ENCODE results near the gene HACD2.
A peak's percentile ranks its signal among the peaks of the same experiment; 100 is the strongest.

Gene HACD2

DNA sequence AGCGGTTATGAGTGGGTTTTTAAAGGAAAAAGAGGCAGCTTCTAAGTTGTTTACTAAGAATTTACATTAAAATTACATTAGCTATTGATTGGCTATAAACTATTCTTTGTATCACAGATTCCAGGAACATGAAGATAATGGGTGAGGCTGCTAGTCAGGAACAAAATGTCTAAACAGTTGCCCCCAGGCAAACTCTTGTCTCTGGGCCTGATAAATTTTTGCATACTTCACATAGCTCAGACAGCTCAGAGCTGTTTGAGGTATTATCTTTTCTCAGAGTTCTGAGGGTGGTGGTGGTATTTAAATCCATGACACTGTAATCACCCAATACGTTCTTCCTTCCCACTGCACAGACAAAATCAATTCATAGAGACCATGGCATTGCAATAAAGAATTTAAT lies 2.1 kb upstream of the HACD2 start:
- Histone ChIP-seq H3K4me3 (replicated peaks; ENCODE audit: low read depth, low read length) (no peak overlapping the region), H3K36me3 (ENCODE audit: control insufficient read depth, insufficient read depth, low read length) (peaks cover 2% of the 10 kb centered on the region), H3K27me3 (replicated peaks; ENCODE audit: control insufficient read depth, insufficient read depth, low read length) (no peaks in the 10 kb centered on the region)
- no peak for DNase-seq (ENCODE audit: extremely low read depth, insufficient read length)
- TF ChIP-seq, protein P1, sequence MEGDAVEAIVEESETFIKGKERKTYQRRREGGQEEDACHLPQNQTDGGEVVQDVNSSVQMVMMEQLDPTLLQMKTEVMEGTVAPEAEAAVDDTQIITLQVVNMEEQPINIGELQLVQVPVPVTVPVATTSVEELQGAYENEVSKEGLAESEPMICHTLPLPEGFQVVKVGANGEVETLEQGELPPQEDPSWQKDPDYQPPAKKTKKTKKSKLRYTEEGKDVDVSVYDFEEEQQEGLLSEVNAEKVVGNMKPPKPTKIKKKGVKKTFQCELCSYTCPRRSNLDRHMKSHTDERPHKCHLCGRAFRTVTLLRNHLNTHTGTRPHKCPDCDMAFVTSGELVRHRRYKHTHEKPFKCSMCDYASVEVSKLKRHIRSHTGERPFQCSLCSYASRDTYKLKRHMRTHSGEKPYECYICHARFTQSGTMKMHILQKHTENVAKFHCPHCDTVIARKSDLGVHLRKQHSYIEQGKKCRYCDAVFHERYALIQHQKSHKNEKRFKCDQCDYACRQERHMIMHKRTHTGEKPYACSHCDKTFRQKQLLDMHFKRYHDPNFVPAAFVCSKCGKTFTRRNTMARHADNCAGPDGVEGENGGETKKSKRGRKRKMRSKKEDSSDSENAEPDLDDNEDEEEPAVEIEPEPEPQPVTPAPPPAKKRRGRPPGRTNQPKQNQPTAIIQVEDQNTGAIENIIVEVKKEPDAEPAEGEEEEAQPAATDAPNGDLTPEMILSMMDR (IDR thresholded peaks at IDR 0.05; ENCODE audit: insufficient read depth, low read length, poor library complexity, severe bottlenecking): no peak

DNA sequence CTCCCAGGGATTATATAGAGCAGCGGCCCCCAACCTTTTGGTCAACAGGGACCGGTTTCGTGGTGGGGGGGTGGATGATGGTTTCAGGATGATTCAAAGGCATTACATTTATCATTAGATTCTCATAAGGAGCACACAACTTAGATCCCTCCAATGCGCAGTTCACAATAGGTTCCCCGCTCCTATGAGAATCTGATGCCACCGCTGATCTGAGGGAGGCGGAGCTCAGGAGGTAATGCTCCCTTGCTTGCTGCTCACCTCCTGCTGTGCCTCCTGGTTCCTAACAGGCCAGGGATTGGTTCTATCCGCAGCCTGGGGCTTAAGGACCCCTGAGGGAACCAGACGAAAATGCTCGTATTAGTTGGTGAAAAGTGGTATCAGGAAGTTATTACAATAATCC lies 1.3 kb upstream of the HACD2 start:
- Histone ChIP-seq H3K27me3 (replicated peaks; ENCODE audit: control insufficient read depth, insufficient read depth, low read length) (no peaks in the 10 kb centered on the region), H3K4me3 (replicated peaks; ENCODE audit: low read depth, low read length) (peak overlapping the region; percentile 87), H3K36me3 (ENCODE audit: control insufficient read depth, insufficient read depth, low read length) (peaks cover 5% of the 10 kb centered on the region)
- DNase-seq (ENCODE audit: extremely low read depth, insufficient read length): peak; percentile 45
- TF ChIP-seq, protein P1 (IDR thresholded peaks at IDR 0.05; ENCODE audit: insufficient read depth, low read length, poor library complexity, severe bottlenecking): no peak

DNA sequence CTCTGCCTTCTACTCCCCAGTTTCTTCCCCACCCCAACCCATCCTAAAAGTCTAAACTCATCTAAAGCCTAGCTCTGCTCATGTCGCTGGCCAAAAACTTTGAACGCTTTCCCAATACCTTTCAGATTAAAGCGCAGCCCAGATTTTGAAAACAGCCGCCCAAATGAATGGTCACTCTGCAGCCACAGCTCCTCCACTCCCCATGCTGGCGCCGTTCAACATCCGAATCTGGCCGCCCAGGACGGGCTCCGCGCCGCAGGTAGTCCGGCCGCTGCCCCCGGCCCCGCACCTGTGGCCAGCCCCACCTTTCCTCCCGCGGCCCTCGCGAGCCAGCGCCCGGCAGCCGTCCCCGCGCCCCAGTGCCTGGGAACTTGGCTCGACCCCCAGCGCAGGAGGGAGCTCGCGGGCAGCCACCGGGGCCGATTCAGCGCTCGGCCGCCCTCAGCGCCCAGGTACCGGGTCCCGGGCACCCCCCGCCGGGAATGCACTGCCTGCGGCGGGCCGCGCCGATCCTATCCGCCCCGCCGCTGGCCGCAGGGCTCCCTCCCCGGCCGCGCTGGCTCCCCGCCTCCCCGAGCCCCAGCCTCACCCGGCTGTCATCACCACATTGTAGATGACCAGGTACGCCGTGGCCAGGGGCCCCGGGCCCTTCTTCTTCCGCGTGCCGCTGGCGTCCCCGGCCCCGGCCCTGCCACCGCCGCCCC lies 417 bp downstream of the HACD2 start:
- Histone ChIP-seq H3K36me3 (ENCODE audit: control insufficient read depth, insufficient read depth, low read length) (peaks cover 3% of the 10 kb centered on the region), H3K4me3 (replicated peaks; ENCODE audit: low read depth, low read length) (peak overlapping the region; percentile 87), H3K27me3 (replicated peaks; ENCODE audit: control insufficient read depth, insufficient read depth, low read length) (no peaks in the 10 kb centered on the region)
- DNase-seq (ENCODE audit: extremely low read depth, insufficient read length): no peak
- TF ChIP-seq, protein P1 (IDR thresholded peaks at IDR 0.05; ENCODE audit: insufficient read depth, low read length, poor library complexity, severe bottlenecking): no peak

DNA sequence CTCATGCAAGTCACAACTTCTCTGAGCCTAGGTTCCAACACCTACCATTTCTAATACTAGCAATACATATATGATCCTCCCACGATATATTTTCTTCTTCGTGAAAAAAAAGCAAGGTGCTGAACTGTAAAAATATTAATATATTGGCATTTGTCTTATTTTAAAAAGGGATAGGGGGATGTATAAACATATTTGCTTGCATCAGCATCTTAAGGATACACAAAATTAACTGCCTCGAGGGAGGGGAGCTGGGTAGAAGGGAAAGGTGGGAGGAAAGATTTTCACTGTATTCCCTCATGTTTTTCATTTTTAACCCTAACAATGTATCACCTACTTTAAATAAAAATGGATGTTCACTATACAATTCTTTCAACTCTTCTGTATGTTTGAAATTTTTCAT lies 1.3 kb downstream of the HACD2 start:
- no peaks in the 10 kb centered on the region for H3K27me3 ChIP-seq (replicated peaks; ENCODE audit: control insufficient read depth, insufficient read depth, low read length)
- H3K36me3 ChIP-seq (ENCODE audit: control insufficient read depth, insufficient read depth, low read length): peaks cover 3% of the 10 kb centered on the region
- H3K4me3 ChIP-seq (replicated peaks; ENCODE audit: low read depth, low read length): peak overlapping the region; percentile 87
- DNase-seq (ENCODE audit: extremely low read depth, insufficient read length): no peak
- TF ChIP-seq, protein P1 (IDR thresholded peaks at IDR 0.05; ENCODE audit: insufficient read depth, low read length, poor library complexity, severe bottlenecking): no peak

DNA sequence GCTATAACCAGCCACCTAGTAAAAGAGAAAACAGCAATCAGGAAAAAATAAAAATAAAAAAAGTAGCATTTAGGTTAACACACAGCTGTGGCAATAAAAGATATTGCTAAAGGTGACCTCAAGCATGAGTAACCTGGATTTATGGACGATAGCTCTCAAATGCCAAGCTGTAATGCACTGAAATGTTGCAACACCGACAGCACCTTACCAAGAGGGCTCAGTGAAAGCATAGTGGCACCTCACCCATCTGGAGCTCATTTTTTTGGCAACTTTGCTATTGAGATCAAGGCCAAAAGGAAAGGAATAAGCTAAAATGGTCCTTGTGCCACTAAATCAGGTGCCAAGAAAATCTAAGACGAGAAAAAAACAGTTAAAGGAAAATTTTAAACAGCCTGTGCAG lies 2.5 kb downstream of the HACD2 start:
- H3K4me3 ChIP-seq (replicated peaks; ENCODE audit: low read depth, low read length): no peak overlapping the region
- no peak for DNase-seq (ENCODE audit: extremely low read depth, insufficient read length)
- TF ChIP-seq, protein P1 (IDR thresholded peaks at IDR 0.05; ENCODE audit: insufficient read depth, low read length, poor library complexity, severe bottlenecking): no peak
- H3K36me3 ChIP-seq (ENCODE audit: control insufficient read depth, insufficient read depth, low read length): peaks cover 3% of the 10 kb centered on the region
- H3K27me3 ChIP-seq (replicated peaks; ENCODE audit: control insufficient read depth, insufficient read depth, low read length): no peaks in the 10 kb centered on the region

DNA sequence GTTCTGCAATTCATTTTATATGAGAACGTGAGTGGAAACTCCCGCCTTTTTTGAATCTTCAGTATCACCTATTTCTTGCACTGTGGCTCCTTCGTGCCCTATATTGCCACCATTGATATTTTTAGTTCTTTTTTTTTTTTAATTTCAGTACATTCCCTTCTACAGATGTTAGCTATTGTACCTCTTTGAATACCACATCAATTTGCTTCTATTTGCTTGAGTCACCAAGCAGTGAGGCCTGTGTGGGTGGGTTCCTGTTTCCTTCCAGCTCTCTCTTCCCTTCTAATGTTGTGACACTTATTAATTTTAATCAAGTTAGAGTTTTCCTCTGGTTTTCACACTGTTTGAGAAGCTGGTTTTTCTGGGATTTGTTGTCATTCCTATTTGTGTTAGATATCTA lies 8.7 kb downstream of the HACD2 start:
- no peak overlapping the region for H3K4me3 ChIP-seq (replicated peaks; ENCODE audit: low read depth, low read length)
- H3K36me3 ChIP-seq (ENCODE audit: control insufficient read depth, insufficient read depth, low read length): peaks cover 2% of the 10 kb centered on the region

More for the DNA sequence above, 8.7 kb downstream of the HACD2 start:
- DNase-seq (ENCODE audit: extremely low read depth, insufficient read length): no peak
- TF ChIP-seq, protein P1 (IDR thresholded peaks at IDR 0.05; ENCODE audit: insufficient read depth, low read length, poor library complexity, severe bottlenecking): no peak
- H3K27me3 ChIP-seq (replicated peaks; ENCODE audit: control insufficient read depth, insufficient read depth, low read length): no peaks in the 10 kb centered on the region
